Head of caudate nucleus (tissue), 42 donors: ENCODE data around the gene ITGB2.

Experiments
- DNase-seq, 42 donors: peaks; one replicate each; pipeline versions ENCODE4 v3.0.0 to v3.0.0-alpha.2; 2020 to 2021; ENCODE audit warnings: mixed read lengths in 7 of 42
- intact Hi-C: fragments of 100-400 bp; cut with DNase I; formaldehyde crosslinking; loops from one replicate; pipeline ENCODE4 v1.15.0; 2022

Gene ITGB2

DNA sequence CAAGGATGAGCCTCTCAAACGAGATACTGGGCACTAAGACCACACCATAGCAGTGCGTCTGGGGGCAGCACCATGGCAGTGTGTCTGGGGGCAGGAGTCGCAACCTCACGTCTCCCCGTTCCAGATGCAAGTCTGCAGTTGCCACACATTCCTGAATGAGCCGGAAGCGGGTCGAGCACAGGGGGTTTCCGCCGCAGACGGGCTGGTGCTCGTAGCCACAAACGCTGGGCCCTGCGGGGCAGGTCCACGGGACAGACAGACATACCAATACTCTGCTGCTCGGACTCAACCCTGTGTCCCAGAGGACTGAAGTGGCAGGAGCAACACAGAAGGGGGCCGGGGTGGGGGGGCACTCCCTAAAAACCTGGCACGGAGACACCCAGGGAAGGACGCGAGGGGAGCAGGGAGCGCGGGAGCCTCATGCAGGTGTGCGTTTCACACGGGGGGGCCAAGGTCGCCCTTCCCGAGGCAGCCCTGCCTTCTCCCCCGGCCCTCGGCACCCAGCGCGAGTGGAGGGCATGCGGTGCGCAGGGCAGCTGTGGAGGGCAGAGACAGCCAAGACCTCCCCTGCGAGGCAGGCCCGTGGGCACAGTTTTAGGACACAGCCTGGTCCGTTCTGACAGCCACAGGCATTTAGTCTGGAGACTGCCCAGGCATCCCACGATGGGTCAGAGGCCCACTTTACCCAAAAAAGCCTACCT lies 71.7 kb downstream of the ITGB2 start:
- peak in 4 of 42 donors; percentile 3 to 25 (median 21) for DNase-seq
- intact Hi-C loops, result no loop called here

DNA sequence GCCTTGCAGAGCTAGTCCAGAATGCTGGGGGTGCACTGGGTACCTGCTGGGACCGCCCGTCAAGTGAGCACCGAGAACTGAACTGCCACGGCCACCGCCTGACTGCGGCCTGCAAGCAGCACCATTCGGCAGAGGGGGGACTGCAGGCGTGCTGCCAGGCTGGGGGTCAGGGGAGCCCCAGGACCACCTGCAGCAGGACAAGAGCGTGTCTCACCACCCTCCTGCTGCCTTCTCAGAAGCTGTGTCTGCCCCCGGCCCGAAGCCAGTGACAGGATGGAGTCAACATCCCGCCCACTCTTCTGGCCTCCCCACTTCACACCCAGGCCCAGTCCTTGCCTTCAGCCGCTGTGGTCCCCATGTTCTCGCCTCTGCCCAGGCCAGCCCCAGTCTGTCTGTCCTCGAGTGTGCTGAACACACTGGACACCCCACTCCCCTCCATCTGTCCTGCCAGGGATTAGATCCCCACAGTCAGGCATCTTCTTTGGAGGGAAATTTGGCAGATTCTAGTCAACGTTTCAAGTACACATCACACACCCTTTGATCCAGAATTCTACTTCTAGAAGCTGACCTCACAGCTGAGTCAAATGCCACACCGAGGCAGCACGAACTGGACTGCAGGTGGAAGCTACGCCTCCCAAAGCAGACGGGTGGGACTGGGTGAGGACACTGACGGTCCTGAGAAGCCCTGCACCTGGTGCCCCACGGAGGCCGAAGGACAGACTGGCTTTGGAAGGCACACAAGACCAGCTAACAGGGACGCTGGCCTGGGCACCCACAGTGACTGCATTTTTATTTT lies 73.2 kb downstream of the ITGB2 start:
- peak in 3 of 42 donors; percentile 4 to 19 (median 19) for DNase-seq
- intact Hi-C loops, result no loop called here

DNA sequence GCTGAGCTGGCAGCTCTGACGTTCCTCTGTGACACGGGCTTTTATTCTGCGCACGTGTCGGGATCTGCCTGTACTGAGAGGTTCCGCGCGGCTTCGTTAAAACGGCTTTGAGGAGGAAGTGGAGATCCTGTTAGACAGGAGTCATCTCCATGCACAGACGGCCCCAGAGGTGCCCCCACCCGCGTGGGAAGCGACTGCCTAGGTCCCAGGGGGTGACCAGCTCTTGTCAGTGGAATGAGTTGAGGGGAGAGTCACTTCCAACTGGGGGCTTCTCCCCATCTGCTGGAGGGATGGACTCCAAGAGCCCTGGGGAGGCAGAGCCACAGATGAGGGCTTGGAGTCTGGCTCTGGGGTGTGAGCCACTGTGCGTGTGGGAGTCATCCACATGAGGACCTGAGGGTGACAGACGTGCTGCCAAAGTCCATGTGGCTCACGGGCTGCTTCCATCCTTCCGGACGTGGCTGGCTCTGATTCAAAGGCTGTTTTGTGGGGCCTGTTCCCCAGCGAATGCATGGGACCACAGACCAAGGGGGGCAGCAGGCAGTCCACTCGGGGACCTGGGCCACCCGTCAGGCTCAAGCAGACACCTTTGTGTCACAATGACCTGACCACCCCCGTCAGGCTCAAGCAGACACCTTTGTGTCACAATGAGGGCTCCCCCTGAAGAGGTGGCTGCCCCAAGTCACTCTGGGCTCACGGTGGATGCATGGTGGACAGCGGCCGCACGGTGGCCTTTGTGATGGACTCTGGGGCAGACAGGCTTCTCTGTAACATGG lies 74.0 kb downstream of the ITGB2 start:
- DNase-seq, result peak; percentile 16 to 80 (median 54)
- intact Hi-C loops, result no loop called here

DNA sequence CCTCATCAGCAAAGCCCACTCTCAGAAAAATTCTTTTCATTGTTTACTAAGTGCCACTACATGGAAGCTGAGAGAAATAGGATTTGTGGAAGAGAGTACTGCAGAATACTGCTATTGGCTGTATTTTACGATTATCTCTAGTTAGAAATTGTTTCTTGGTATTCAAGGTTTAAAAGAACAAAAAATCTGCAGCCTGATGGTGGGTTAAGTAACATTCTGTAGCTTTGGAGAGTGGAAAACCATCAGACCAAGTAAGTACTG lies 74.5 kb downstream of the ITGB2 start:
- intact Hi-C loops, result no loop called here
- no peak for DNase-seq

DNA sequence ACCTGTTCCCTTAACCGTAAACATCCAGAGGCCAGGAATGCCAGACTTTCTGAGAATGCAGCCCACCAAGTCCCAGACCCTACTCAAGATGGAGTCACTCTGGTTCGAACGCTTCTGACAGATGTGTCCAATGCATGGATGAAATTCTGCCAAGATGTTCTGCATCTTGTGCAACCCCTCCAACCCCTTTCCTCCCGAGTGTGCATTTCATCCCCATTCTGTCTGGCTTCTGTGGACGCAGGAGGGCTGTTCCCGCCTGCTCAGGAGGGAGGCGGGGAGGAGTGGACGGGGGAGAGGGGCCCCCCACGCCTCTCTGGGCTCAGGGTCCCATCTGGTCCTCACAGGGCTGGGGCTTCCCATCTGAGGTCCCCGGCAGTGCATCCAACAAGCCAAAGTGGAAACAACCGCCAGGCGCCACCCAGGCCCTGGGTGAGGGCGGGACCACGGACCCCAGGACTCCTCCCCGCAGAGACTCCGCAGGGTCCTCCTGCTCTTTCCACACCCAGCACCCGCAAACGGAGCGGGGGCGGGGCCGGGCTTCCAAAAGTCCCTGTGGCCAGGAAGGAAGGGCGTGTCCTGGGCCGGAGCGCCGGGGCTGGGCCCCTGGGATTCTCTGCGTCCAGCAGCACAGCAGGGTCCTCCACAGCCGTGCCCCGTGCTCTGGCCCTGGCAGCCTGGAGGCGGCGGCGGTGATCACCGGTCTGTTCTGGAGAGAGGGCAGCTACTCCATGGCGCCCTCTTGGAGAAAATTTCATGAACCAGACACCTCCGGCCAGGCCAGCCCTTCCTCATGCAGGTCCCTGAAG lies 75.1 kb downstream of the ITGB2 start:
- DNase-seq, result peak in 37 of 42 donors; percentile 24 to 72 (median 45)
- intact Hi-C loops, result no loop called here

DNA sequence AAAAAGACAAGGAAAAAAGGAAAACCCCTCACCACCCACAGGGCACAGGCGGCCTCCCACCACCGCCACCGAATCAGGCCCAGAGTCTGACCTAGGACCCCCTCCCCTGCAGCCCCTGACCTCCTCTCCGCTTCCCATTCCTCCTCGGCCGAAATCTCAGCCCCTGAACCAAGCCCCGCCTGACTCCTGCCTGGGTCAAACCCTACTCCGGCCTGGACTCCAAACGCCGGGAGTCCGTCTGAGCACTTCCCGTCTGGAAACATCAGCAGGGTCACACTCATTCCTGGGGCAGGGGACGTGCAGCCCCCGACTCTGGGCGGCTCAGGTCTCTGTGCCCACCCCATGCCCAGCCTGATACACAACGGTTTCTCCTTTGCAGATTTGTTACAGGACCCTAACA lies 76.4 kb downstream of the ITGB2 start:
- intact Hi-C loops, result no loop called here
- DNase-seq, result no peak

DNA sequence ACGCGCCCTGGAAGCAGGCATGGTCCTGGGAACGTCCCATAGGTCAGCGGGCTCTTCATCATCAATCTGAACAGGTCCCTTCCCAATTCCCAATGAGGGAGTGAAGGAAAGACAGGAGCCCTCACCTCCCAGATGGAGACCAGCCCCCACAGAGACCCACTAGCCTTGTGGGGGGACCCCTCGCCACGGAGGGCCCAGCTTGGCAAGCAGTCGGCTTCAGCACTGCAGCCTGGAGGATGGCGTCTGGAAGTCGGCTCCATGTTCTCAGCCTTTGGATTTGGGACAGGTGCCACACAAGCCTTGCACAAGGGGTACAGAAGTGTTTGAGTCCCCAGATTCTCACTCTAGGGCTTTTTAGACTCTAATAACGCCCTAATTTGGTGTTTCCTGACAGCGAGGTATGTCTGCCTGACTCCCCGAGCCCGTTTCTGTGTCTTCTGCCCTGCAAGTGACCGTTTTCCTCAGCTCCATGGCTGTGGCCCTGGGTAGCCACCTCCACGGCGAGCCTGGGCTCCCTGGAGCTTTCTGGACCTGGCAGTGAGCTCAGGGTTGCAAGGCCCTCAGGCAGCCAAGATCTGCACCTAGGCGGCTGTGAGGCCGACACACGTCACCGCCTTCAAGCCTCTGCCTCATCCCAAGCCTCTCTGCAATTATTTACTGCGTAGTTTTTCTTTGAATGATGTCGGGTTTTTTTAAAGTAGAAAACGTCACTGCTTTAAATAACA lies 77.8 kb downstream of the ITGB2 start:
- DNase-seq, result peak in 1 of 42 donors; percentile 19
- intact Hi-C loops, result no loop called here

DNA sequence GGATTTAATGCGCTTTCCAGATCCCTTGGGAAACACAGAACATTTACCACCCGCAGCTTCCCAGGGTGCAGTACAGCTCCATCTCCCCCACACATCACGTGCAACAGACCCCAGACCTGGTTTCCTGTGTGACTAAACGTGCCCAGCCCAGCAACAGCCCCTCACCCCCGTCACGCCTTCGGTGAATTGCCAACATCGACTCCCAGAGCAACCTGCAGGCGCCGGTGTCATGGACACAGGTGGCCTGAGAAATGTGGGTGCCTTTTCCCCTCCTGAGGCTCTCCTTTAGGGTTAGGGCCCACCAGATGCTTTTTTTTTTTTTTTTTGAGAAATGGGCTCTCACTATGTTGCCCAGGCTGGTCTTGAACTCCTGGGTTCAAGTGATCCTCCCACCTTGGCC lies 78.6 kb downstream of the ITGB2 start:
- peak in 1 of 42 donors; percentile 29 for DNase-seq
- intact Hi-C loops, result no loop called here

DNA sequence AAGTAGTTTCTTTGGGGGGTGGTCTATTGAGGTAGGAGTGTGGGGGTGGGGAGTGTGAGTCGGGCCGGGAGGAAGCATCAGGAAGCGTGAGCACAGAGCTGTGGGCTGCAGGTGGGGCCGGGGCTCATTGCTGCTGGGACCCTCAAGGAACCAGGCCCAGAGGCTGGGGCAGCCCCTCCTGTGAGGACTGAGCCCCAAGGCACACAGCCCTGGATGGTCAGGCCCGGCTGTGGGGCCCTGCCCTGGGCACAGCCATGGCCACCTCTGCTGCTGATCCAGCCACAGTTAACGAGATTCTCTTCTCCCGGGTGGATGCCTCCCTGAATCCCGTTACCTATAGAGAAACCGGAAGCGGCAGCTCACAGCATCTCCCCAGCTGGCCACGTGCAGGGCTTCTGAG lies 79.9 kb downstream of the ITGB2 start:
- intact Hi-C loops, result no loop called here
- peak in 1 of 42 donors; percentile 28 for DNase-seq

DNA sequence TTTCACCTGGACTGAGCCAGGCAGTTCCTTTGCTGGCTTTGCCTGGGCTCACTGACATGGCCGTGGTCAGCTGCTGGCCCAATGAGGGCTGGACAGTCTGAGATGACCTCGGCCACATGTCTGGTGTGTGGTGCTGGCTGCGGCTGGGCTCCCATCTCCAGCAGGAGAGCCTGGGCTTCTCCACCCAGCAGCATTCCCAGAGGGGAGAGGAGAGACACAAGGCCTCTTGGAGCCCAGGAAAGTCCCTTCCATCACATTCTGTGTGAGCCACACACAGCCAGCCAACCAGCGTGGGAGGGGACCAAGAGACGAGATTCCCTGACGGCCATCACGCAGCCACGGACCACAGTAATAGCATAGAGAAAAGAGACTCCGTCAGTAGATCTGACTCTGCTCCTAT lies 81.7 kb downstream of the ITGB2 start:
- intact Hi-C loops, result no loop called here
- DNase-seq, result no peak

DNA sequence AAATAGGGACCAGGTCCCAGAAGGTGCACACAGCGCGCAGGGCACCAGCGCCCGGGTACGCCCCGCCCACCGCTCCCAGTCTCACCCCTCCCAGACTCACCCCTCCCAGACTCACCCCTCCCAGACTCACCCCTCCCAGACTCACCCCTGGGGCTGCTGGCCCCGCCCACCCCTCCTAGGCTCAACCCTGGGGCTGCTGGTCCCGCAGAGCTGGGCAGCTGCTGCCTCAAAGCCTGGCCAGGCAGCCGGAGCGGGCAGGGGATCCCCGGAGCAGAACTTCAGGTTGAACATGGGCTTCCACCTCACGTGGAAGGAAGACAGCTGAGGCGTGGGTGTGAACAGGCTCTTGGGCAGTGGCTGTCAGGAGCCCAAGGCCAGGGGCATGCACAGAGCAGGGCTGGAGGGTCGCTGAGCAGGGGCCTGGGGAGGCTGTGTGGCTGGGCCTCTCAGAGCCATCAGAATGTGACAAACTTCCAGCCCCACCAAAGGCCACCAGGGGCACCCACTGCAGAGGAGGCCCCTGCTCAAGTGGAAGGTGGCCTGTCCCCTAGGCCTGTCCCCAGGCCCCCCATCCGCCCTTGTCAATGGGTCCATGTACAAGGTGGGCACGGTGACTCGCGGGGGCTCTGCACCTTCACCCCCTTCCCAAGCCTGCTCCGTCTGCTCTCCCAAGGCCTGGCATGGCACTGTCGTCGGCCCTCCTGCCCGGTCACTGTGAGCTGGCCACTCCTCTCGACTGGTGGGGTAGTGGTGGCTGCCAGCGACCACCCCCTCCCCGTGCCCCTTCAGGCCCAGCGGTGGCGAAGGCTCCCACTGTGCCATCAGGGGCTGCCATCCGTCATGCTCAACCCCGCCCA lies 82.4 kb downstream of the ITGB2 start:
- intact Hi-C loops, result no loop called here
- DNase-seq, result no peak

DNA sequence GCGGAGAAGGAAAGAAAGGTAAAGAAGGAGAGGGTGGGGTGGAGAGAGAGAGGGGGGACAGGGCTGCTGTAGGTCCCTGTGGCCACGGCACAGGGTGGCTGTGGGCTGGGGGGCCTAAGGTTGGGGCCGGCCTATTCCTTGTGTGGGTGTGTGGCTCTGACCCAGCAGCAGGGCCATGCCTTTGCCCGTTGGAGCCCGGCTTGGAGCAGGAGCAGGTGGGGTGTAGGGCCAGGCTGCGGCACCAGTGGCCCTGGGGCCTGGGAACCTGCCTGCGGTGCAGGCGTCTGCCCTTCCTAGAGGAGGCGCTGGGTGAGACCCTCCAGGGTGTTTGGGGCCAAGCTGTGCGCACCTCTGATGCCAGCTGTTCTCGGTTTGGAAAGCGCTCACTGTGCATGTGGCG lies 83.2 kb downstream of the ITGB2 start:
- DNase-seq, result no peak
- intact Hi-C loops, result no loop called here

DNA sequence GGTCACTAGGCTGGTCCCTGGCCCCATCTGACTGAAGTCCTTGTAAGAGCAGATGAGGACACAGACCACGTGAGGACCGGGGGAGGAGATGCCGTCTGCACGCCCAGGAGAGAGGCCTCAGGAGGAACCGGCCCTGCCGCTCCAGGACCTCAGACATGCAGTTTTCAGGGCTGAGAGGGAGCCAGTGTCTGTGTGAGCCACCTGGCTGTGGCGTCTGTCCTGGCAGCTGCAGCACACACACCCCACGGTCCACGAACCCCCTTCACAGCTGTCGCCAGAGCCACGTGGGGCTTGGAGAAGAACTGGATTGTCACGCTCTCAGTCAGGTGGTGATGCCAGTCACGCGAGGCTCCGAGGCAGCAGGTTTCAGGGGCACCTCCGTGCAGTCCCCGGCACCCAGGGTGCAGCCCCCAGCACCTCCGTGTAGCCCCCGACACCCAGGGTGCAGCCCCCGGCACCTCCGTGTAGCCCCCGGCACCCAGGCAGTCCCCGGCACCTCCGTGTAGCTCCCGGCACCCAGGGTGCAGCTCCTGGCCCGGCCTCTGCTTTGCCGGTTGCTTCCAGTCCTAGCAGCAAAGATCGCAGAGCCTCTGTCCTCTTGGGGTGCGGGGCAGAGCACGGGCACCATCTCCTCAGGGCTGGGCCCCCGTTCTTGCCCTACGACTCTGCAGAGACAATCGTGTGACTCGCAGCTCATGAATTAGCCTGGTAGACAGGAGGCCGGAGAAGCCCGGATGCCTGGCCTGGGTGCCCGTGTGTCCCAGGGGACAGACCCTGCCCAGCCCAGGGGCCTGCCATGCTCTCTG lies 83.8 kb downstream of the ITGB2 start:
- DNase-seq, result peak in 2 of 42 donors; percentile 32 to 44
- intact Hi-C loops, result no loop called here

DNA sequence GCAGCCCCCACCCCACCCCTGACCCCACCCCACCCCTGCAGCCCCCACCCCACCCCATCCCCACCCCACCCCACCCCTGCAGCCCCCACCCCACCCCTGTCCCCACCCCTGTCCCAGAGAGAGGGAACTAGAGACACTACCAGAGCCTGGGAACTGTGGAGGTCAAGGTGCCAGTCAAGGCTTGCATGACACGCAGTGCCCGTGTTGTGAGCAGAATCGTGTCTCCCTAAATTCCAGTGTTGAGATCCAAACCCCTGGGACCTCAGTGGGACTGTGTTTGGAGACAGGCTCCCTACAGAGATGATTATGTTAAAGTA lies 84.4 kb downstream of the ITGB2 start:
- intact Hi-C loops, result no loop called here
- DNase-seq, result peak in 1 of 42 donors; percentile 4
